AG04449 (cell line): Measurements from ENCODE around the gene CDH8.
A peak's percentile ranks its signal among the peaks of the same experiment; 100 is the strongest.
"Not testable (repeated sequence)": the region's sequence is repeated elsewhere in the genome, so short reads cannot be mapped to it uniquely, and the experiment has no call there.

Experiments
- CTCF ChIA-PET: fragments of 350-600 bp; formaldehyde crosslinking; extraction: SDS; loops from one replicate; lab custom pipeline; 2021; ENCODE audit warnings: antibody characterized with exemption; lab: Yijun Ruan, JAX
- POLR2A ChIA-PET: fragments of 400-600, 350-600 bp; formaldehyde crosslinking; extraction: SDS; loops from one replicate; lab custom pipeline; 2020; ENCODE audit warnings: antibody characterized with exemption, inconsistent platforms; lab: Yijun Ruan, JAX
- DNase-seq: peaks from one replicate; pipeline ENCODE4 v3.0.0-alpha.2; 2010; ENCODE audit warnings: low read depth, low spot score
- H3K4me3 ChIP-seq: 2 replicates; pipeline ENCODE4 v1.5.1; 2011; ENCODE audit warnings: low read depth, mild to moderate bottlenecking, control low read depth, low read length
- CTCF ChIP-seq: IDR thresholded peaks from one replicate; pipeline ENCODE4 v1.5.1; 2011; ENCODE audit warnings: mild to moderate bottlenecking, moderate library complexity, low read length, control low read depth, inconsistent platforms; ENCODE audit not compliant: insufficient read depth; ENCODE audit errors: missing control alignments

The CDH8 gene

DNA sequence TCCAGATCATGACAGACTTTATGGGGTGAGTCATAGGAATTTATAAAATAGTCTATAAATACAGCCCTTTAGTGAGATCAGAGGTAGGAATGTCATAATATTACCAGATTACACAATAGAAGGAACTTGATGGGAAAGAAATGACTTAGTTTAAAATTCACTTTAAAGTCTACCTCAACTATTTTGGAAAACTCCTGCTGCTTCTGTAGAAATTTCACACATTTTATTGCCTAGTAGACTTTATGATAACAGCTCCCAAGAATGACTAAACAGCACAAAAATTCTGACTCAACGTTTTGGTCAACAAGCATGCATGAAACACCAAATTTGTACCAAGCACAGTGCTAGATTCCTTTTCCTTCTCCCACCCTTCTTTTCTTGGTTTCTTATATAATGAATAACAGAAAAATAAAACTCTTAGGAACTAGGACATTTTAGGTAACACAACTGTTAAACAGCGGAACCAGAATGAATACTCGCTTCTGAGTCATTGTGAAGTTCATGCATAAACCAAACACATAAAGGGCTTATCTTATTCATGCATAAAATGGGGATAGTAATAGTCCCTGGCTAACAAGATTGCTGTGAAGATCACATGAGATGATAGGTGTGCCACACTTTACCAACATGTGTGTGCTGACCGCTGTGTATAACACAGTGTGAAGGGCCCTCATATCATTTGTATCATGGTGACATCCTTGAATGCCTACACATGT is 243.9 kb downstream of the CDH8 start:
- no peak overlapping the region for H3K4me3 ChIP-seq
- ChIA-PET CTCF (no interaction called here), POLR2A (no interaction called here)
- peak; percentile 97 for DNase-seq
- TF ChIP-seq CTCF, result no peak

DNA sequence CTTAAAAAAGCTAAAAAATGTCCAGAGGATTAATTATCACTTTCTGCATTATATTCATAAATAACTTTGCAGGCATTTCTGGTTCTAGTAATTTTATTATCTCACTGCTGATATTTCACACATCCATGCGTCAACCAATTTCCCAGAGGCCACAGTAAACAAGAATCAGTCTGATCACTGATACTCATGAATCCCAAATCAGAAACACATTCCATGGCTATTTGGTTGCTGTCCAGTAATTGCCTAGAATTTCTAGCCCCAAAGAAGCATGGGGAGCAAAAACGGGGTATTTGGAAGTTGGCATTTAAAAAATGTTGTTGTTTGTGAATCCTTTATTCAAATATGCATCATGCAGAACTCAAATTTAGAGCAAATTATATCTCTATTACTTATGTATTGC is 244.8 kb downstream of the CDH8 start:
- CTCF ChIA-PET, result no interaction called here
- H3K4me3 ChIP-seq, result no peak overlapping the region
- no peak for DNase-seq
- no peak for TF ChIP-seq CTCF
- POLR2A ChIA-PET, result no interaction called here

DNA sequence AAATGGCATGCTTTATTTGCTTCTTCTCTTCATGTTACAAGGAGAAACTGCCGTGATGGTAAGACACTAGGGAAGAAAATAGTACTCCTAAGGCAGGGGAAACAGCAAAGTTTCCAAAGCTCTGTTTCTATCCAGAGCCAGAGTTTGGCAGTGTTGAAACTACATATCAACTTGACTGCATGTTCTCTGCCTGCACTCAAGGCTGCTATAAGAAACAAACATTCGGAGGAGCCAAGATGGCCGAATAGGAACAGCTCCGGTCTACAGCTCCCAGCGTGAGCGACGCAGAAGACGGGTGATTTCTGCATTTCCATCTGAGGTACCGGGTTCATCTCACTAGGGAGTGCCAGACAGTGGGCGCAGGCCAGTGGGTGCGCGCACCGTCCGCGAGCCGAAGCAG is 254.4 kb downstream of the CDH8 start:
- DNase-seq, POLR2A ChIA-PET, H3K4me3 ChIP-seq, CTCF ChIA-PET: not testable (repeated sequence)

GRCh38 chr16:61780161-61780560 is 256.1 kb downstream of the CDH8 start:
- no peak overlapping the region for H3K4me3 ChIP-seq
- ChIA-PET POLR2A (no interaction called here), CTCF (no interaction called here)
- TF ChIP-seq CTCF, result no peak
- DNase-seq, result no peak

DNA sequence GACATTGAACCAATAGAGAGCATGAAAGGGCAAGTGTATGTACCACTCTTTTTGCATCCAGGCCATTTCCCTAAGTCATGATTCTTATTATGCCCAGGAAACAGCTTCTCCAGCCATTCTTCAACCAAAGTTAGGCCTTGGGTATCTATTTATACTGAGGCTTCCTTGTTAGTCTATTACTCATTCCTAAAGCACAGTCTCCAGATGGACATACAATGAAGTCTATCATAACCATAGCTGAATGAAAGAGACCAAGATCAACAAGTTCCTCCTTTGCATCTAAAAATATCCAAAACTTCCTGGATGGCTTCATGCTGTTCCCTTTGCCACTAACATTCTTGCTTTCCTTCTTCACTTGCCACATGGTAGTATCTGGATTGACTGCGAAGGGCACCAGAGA is 265.9 kb downstream of the CDH8 start:
- ChIA-PET POLR2A (no interaction called here), CTCF (no interaction called here)
- no peak overlapping the region for H3K4me3 ChIP-seq
- DNase-seq, result no peak
- no peak for TF ChIP-seq CTCF

GRCh38 chr16:61763991-61764390 is 272.2 kb downstream of the CDH8 start:
- no peak for TF ChIP-seq CTCF
- ChIA-PET POLR2A (no interaction called here), CTCF (no interaction called here)
- DNase-seq, result no peak
- no peak overlapping the region for H3K4me3 ChIP-seq

DNA sequence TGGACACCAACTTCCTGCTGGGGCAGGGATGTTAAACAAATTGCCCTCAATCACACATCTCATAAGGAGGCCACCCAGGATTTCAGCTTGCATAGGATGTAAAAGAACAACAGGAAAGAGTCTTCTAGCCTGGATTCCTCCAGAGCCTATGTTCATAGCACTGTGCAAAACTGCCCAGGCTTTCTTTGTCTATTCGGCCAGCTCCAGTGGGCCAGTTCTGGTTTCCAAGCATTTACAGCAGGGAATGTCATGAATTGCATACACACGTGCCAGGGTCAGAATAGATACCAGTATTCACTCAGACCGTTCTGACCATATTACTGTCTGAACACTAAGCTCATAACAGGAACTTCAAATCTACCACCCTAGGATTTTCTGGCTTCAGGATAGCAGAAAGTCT is 273.2 kb downstream of the CDH8 start:
- H3K4me3 ChIP-seq, result no peak overlapping the region
- ChIA-PET CTCF (no interaction called here), POLR2A (no interaction called here)
- no peak for DNase-seq
- TF ChIP-seq CTCF, result no peak
